BE2C (cell line): Measurements from ENCODE around the gene PGAP1.
"Not testable (repeated sequence)": the region's sequence is repeated elsewhere in the genome, so short reads cannot be mapped to it uniquely, and the experiment has no call there.

Experiments
- DNase-seq: peaks from one replicate; pipeline ENCODE4 v3.0.0-alpha.2; 2020
- H3K27me3 ChIP-seq: fragments of 250-450 bp; sonication (Bioruptor Pico); 2 replicates; pipeline ENCODE4 v1.5.1; 2020; ENCODE audit warnings: mild to moderate bottlenecking
- H3K36me3 ChIP-seq: fragments of 250-450 bp; sonication (Bioruptor Pico); 2 replicates; pipeline ENCODE4 v1.5.1; 2020; ENCODE audit warnings: mild to moderate bottlenecking
- H3K4me1 ChIP-seq: fragments of 250-450 bp; sonication (Bioruptor Pico); 2 replicates; pipeline ENCODE4 v1.5.1; 2020
- H3K4me3 ChIP-seq: 2 replicates; pipeline ENCODE4 v1.5.1; 2011; ENCODE audit warnings: low read depth, low read length
- H3K9me3 ChIP-seq: fragments of 250-450 bp; sonication (Bioruptor Pico); 2 replicates; pipeline ENCODE4 v1.5.1; 2020
- TF ChIP-seq, protein P1 (sequence below): IDR thresholded peaks from 2 replicates; pipeline ENCODE4 v1.5.1; 2012; ENCODE audit warnings: mild to moderate bottlenecking, low read depth, low read length

PGAP1 gene

DNA sequence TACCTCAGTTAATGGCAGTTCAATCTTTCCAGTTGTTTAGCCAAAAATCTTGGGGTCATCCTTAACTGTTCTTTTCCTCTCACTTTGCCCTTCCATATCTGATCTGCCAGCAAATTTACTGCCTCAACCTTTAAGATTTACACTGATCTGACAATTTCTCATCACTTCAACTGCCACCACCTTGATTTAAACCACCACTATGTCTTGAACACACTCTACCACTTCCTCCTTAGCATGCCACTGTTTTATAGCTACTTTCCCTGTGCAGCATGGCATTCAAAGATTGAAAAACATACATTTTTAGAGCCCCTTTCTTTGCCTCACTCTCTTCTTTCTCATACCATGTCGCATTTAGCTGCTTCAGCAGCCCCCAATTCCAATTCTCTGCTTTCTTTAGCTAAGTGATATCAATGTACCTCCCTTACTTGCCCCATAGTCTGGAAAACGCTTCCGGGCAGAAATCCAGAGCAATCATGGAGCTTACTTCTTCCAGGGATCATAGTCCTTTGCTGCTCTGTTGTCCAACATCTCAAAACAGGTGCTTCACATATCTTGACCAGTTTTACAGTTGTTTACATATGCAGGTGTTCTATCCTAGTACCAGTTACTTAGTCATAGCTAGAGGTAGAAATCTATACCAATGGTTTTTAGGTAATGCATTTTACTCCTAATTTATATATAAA lies 10.9 kb downstream of the PGAP1 start:
- no peak overlapping the region for H3K4me3 ChIP-seq
- no peak for DNase-seq
- H3K27me3 ChIP-seq: no peaks in the 10 kb centered on the region
- H3K9me3 ChIP-seq: no peaks in the 10 kb centered on the region
- peaks cover 77% of the 10 kb centered on the region for H3K36me3 ChIP-seq
- TF ChIP-seq, protein P1, sequence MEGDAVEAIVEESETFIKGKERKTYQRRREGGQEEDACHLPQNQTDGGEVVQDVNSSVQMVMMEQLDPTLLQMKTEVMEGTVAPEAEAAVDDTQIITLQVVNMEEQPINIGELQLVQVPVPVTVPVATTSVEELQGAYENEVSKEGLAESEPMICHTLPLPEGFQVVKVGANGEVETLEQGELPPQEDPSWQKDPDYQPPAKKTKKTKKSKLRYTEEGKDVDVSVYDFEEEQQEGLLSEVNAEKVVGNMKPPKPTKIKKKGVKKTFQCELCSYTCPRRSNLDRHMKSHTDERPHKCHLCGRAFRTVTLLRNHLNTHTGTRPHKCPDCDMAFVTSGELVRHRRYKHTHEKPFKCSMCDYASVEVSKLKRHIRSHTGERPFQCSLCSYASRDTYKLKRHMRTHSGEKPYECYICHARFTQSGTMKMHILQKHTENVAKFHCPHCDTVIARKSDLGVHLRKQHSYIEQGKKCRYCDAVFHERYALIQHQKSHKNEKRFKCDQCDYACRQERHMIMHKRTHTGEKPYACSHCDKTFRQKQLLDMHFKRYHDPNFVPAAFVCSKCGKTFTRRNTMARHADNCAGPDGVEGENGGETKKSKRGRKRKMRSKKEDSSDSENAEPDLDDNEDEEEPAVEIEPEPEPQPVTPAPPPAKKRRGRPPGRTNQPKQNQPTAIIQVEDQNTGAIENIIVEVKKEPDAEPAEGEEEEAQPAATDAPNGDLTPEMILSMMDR: no peak
- no peaks in the 10 kb centered on the region; the same call in 1 of the 2 replicates for H3K4me1 ChIP-seq

DNA sequence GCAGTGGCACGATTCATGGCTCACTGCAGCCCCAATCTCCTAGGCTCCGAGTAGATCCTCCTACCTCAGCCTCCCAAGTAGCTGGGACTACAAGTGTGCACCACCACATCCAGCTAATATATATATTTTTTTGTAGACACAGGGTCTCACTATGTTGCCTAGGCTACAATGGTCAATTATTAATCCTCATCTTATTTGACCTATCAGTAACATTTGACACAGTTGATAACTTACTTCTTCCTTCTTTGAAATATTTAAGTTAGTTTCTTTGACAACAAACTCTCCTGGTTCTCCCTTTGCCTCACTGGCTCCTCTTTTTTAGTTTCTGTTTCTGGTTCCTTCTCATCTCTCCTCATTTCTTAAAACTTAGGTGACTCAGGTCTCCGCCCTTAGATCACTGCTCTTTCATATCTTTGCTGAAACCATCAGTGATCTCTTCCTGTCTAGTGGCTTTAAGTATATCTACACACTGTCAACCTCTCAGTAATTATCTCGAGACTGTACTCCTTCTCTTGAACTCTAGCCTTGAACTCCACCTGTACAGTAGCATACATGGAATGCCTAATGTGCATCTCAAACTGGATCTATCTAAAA lies 11.5 kb downstream of the PGAP1 start:
- Histone ChIP-seq H3K4me3 (no peak overlapping the region), H3K36me3 (peaks cover 77% of the 10 kb centered on the region), H3K9me3 (no peaks in the 10 kb centered on the region), H3K4me1 (no peaks in the 10 kb centered on the region; the same call in 1 of the 2 replicates), H3K27me3 (no peaks in the 10 kb centered on the region)
- no peak for DNase-seq
- TF ChIP-seq, protein P1: no peak

DNA sequence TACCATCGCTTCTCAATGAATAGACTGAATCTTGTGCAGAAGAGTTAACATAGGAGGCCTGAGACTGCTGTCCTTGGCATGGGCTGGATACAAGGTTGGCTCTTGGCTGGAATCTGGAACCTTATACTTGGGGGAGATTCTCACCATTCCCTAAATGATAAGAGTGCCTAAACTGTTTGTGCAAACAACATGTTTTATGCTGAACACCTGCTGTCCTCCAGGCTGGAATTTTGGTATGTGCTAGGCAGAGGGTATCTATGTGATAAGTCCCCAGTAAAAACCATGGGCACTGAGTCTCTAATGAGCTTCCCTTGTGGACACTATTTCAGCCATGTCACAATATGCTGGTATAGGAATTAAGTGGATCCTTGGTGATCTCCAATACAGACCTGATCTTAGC lies 12.8 kb downstream of the PGAP1 start:
- H3K4me3 ChIP-seq: no peak overlapping the region
- no peaks in the 10 kb centered on the region for H3K9me3 ChIP-seq
- H3K27me3 ChIP-seq: no peaks in the 10 kb centered on the region
- no peaks in the 10 kb centered on the region for H3K4me1 ChIP-seq
- H3K36me3 ChIP-seq: peaks cover 66% of the 10 kb centered on the region
- no peak for DNase-seq
- TF ChIP-seq, protein P1: no peak

DNA sequence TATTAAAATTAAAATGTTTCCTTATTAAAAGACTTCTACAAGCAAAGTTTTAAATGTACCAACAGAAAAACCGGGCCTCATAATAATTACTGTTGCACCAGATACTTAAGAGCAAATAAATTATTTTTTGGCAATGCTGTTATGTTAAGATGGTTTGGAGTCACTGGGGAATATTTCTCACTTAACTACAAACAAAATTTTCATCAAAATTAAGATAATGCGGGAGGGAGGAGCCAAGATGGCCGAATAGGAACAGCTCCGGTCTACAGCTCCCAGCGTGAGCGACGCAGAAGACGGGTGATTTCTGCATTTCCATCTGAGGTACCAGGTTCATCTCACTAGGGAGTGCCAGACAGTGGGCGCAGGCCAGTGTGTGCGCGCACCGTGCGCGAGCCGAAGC lies 21.1 kb downstream of the PGAP1 start:
- H3K4me3 ChIP-seq, DNase-seq: not testable (repeated sequence)
- H3K36me3 ChIP-seq: peaks cover 20% of the 10 kb centered on the region

DNA sequence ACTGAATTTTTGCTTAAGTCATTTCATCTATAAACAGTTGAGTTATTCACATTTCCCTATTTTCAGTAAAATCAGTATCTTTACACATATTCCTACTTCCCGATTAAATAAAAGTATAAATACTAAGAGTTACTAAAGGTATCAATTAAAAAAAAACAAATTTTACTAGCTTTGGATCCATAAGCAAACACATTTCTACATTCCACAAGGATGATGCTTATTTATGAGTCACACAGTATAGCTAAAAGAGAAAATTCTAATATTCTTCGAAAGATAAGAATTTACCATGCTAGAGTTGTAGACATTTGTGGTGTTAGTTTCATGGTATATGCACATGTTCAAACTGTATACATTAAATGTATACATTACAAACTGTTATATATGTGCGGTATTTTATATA lies 23.7 kb downstream of the PGAP1 start:
- TF ChIP-seq, protein P1: no peak
- no peaks in the 10 kb centered on the region for H3K9me3 ChIP-seq
- no peak for DNase-seq
- H3K4me3 ChIP-seq: no peak overlapping the region
- H3K4me1 ChIP-seq: no peaks in the 10 kb centered on the region
- peaks cover 34% of the 10 kb centered on the region for H3K36me3 ChIP-seq
- H3K27me3 ChIP-seq: no peaks in the 10 kb centered on the region

More for the DNA sequence above, 21.1 kb downstream of the PGAP1 start:
- H3K27me3 ChIP-seq, H3K9me3 ChIP-seq, H3K4me1 ChIP-seq: not testable (repeated sequence)

DNA sequence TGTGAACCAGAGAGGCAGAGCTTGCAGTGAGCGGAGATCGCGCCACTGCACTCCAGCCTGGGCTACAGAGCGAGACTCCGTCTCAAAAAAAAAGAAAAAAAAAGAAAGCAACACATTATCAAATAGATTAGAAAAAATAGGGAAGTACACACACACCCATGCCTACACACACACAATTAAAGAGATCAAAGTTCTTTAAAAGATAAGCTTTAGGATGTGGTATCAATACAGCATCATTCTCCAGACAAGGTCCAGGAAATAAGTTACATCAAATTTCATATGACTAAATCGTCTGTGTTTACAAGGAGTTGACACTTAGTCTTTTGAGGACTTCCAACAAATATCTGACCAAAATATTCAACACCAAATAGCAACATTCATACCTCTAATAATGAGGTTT lies 25.7 kb downstream of the PGAP1 start:
- DNase-seq: no peak
- no peaks in the 10 kb centered on the region for H3K9me3 ChIP-seq
- TF ChIP-seq, protein P1: no peak
- no peak overlapping the region for H3K4me3 ChIP-seq
- peaks cover 43% of the 10 kb centered on the region for H3K36me3 ChIP-seq
- no peaks in the 10 kb centered on the region for H3K4me1 ChIP-seq
- no peaks in the 10 kb centered on the region for H3K27me3 ChIP-seq
